Stimulated activated CD8-positive, alpha-beta memory T cell treated with anti-CD3 and anti-CD28 coated beads, Interleukin-4, amount 100 ng/mL, for 24 hours (primary cell): ENCODE measurements around the gene MYO1F.
"Not testable (repeated sequence)": the region's sequence is repeated elsewhere in the genome, so short reads cannot be mapped to it uniquely, and the experiment has no call there.

Experiments used
- DNase-seq: peaks from one replicate; pipeline ENCODE4 v3.0.0-alpha.2; 2020; ENCODE audit warnings: low read depth

Gene MYO1F

GRCh38 chr19:8577247-8577646 lies at the start of gene MYO1F:
TSS of gene MYO1F (minus strand) at chr19:8577442. CDS start at chr19:8577309, 133 bp downstream.
- DNase-seq: no peak

- DNase-seq: no peak
Observed at GRCh38 chr19:8626842-8627241, 49.6 kb upstream of the MYO1F start.

GRCh38 chr19:8622886-8623285 lies 45.6 kb upstream of the MYO1F start:
- not testable (repeated sequence) for DNase-seq

- no peak for DNase-seq
Observed at GRCh38 chr19:8618751-8619150, 41.5 kb upstream of the MYO1F start.

- DNase-seq: no peak
Observed at GRCh38 chr19:8617984-8618383, 40.7 kb upstream of the MYO1F start.

- not testable (repeated sequence) for DNase-seq
Observed at GRCh38 chr19:8617325-8617724, 40.1 kb upstream of the MYO1F start.

- DNase-seq: no peak
Observed at GRCh38 chr19:8616861-8617260, 39.6 kb upstream of the MYO1F start.

- DNase-seq: peak; percentile 29
Observed at GRCh38 chr19:8615813-8616596, 38.8 kb upstream of the MYO1F start.

GRCh38 chr19:8615024-8615423 lies 37.8 kb upstream of the MYO1F start:
- DNase-seq: no peak

- DNase-seq: no peak
Observed at GRCh38 chr19:8614455-8614854, 37.2 kb upstream of the MYO1F start.

- DNase-seq: no peak
Observed at GRCh38 chr19:8612807-8613171, 35.5 kb upstream of the MYO1F start.

GRCh38 chr19:8611877-8612806 lies 34.9 kb upstream of the MYO1F start:
- no peak for DNase-seq

GRCh38 chr19:8611391-8611876 lies 34.2 kb upstream of the MYO1F start:
- DNase-seq: no peak

- no peak for DNase-seq
Observed at GRCh38 chr19:8610936-8611300, 33.7 kb upstream of the MYO1F start.

- peak; percentile 22 for DNase-seq
Observed at GRCh38 chr19:8610041-8610935, 33.0 kb upstream of the MYO1F start, which contains the start of gene ADAMTS10. TSS of gene ADAMTS10 (minus strand) at chr19:8610715. CDS start at chr19:8605710, 5,005 bp downstream.

GRCh38 chr19:8609279-8610040 lies 32.2 kb upstream of the MYO1F start:
- peak; percentile 22 for DNase-seq

GRCh38 chr19:8608941-8609278 lies 31.7 kb upstream of the MYO1F start:
- DNase-seq: no peak

GRCh38 chr19:8607386-8607785 lies 30.1 kb upstream of the MYO1F start:
- DNase-seq: no peak

GRCh38 chr19:8605514-8605913 lies 28.3 kb upstream of the MYO1F start:
- no peak for DNase-seq

- no peak for DNase-seq
Observed at GRCh38 chr19:8601796-8602195, 24.6 kb upstream of the MYO1F start.

GRCh38 chr19:8600816-8601215 lies 23.6 kb upstream of the MYO1F start:
- no peak for DNase-seq
